HG03378 (cell line): ENCODE data around the gene EIPR1.

ENCODE experiments used
- ATAC-seq: cut with Tn5 transposase; IDR thresholded peaks from one replicate; pipeline ENCODE4 v1.9.1; 2021; ENCODE audit warnings: mild to moderate bottlenecking, moderate library complexity; ENCODE audit not compliant: unreplicated experiment

The EIPR1 gene

GRCh38 chr2:3168230-3168891 lies 209.3 kb downstream of the EIPR1 start:
- no peak for ATAC-seq

GRCh38 chr2:3163401-3163800 lies 214.2 kb downstream of the EIPR1 start:
- ATAC-seq, result no peak

GRCh38 chr2:3162442-3163077 lies 215.1 kb downstream of the EIPR1 start:
- no peak for ATAC-seq

- ATAC-seq, result no peak
Measured at GRCh38 chr2:3160751-3161330, 216.8 kb downstream of the EIPR1 start.

GRCh38 chr2:3159782-3160545 lies 217.7 kb downstream of the EIPR1 start:
- no peak for ATAC-seq

GRCh38 chr2:3154700-3155099 lies 222.9 kb downstream of the EIPR1 start:
- no peak for ATAC-seq

GRCh38 chr2:3154146-3154545 lies 223.5 kb downstream of the EIPR1 start:
- no peak for ATAC-seq

GRCh38 chr2:3151153-3151918 lies 226.3 kb downstream of the EIPR1 start:
- ATAC-seq, result peak; percentile 49

GRCh38 chr2:3149441-3150217 lies 228.0 kb downstream of the EIPR1 start:
- no peak for ATAC-seq

GRCh38 chr2:3148716-3149115 lies 228.9 kb downstream of the EIPR1 start:
- ATAC-seq, result no peak

- ATAC-seq, result no peak
Measured at GRCh38 chr2:3147651-3148530, 229.7 kb downstream of the EIPR1 start.

GRCh38 chr2:3146772-3147650 lies 230.6 kb downstream of the EIPR1 start:
- ATAC-seq, result no peak

- ATAC-seq, result no peak
Measured at GRCh38 chr2:3146175-3146574, 231.4 kb downstream of the EIPR1 start.

- ATAC-seq, result no peak
Measured at GRCh38 chr2:3145471-3146021, 232.1 kb downstream of the EIPR1 start.

GRCh38 chr2:3144856-3145255 lies 232.8 kb downstream of the EIPR1 start:
- ATAC-seq, result no peak

- no peak for ATAC-seq
Measured at GRCh38 chr2:3143602-3144001, 234.0 kb downstream of the EIPR1 start.

- no peak for ATAC-seq
Measured at GRCh38 chr2:3142961-3143571, 234.6 kb downstream of the EIPR1 start.
